ENCODE data around the gene ZNF474. TPM values are rescaled to one million over a fixed set of nuclear protein-coding genes. Genes with fewer than 3 reads are reported as not detected.

ZNF474 gene
- total and polyA plus RNA-seq, 4 donors = 0.94 to 8.9 (median 5.2) TPM

- no peak for TF ChIP-seq CTCF (IDR thresholded peaks at IDR 0.05; ENCODE audit: control extremely low read depth, extremely low read depth)
- Histone ChIP-seq H3K4me3 (no peak overlapping the region), H3K36me3 (ENCODE audit: control insufficient read depth in 4 of 4, insufficient read depth in 4 of 4, low read length in 4 of 4) (no peaks in the 10 kb centered on the region), H3K9ac (ENCODE audit: insufficient read depth in 1 of 2, low read length in 2 of 2) (no peak overlapping the region), H3K27ac (ENCODE audit: low read depth in 1 of 2, low read length in 1 of 2) (no peak overlapping the region), H3K4me1 (ENCODE audit: control insufficient read depth in 5 of 5, insufficient read depth in 5 of 5, low read length in 5 of 5) (peaks cover 0 to 9% (median 0%) of the 10 kb centered on the region in 5 donors), H3K27me3 (ENCODE audit: control insufficient read depth in 3 of 3, insufficient read depth in 3 of 3, low read length in 2 of 3) (no peaks in the 10 kb centered on the region), H3K9me3 (ENCODE audit: control insufficient read depth in 4 of 4, insufficient read depth in 3 of 4, low read length in 3 of 4) (no peaks in the 10 kb centered on the region)
- 92% methylated on average over 5 of the region's 5 CpGs for WGBS, 2 donors
- no peak for DNase-seq
- no peak for ATAC-seq (ENCODE audit: insufficient read depth, low FRiP score)
Measured at GRCh38 chr5:122154491-122154890, 25.1 kb downstream of the ZNF474 start.

- WGBS, 2 donors = 73 to 83% methylated on average over 7 of the region's 7 CpGs
- Histone ChIP-seq H3K4me3 (no peak overlapping the region), H3K9me3 (ENCODE audit: control insufficient read depth in 4 of 4, insufficient read depth in 3 of 4, low read length in 3 of 4) (no peaks in the 10 kb centered on the region), H3K27ac (ENCODE audit: low read depth in 1 of 2, low read length in 1 of 2) (no peak overlapping the region), H3K4me1 (ENCODE audit: control insufficient read depth in 5 of 5, insufficient read depth in 5 of 5, low read length in 5 of 5) (peaks cover 0 to 9% (median 0%) of the 10 kb centered on the region in 5 donors), H3K9ac (ENCODE audit: insufficient read depth in 1 of 2, low read length in 2 of 2) (no peak overlapping the region), H3K27me3 (ENCODE audit: control insufficient read depth in 3 of 3, insufficient read depth in 3 of 3, low read length in 2 of 3) (no peaks in the 10 kb centered on the region), H3K36me3 (ENCODE audit: control insufficient read depth in 4 of 4, insufficient read depth in 4 of 4, low read length in 4 of 4) (no peaks in the 10 kb centered on the region)
- ATAC-seq (ENCODE audit: insufficient read depth, low FRiP score) (no peak), DNase-seq (peak; percentile 16 to 41 (median 37))
- TF ChIP-seq CTCF (IDR thresholded peaks at IDR 0.05; ENCODE audit: control extremely low read depth, extremely low read depth) = no peak
Measured at GRCh38 chr5:122154910-122155309, 25.6 kb downstream of the ZNF474 start.

- WGBS, 2 donors = 84 to 95% methylated on average over 3 of the region's 3 CpGs
- H3K9me3 ChIP-seq (ENCODE audit: control insufficient read depth in 4 of 4, insufficient read depth in 3 of 4, low read length in 3 of 4) = no peaks in the 10 kb centered on the region
- no peak for ATAC-seq (ENCODE audit: insufficient read depth, low FRiP score)
- no peaks in the 10 kb centered on the region for H3K27me3 ChIP-seq (ENCODE audit: control insufficient read depth in 3 of 3, insufficient read depth in 3 of 3, low read length in 2 of 3)
- H3K27ac ChIP-seq (ENCODE audit: low read depth in 1 of 2, low read length in 1 of 2) = no peak overlapping the region
- peaks cover 0 to 9% (median 0%) of the 10 kb centered on the region in 5 donors for H3K4me1 ChIP-seq (ENCODE audit: control insufficient read depth in 5 of 5, insufficient read depth in 5 of 5, low read length in 5 of 5)
- no peak for TF ChIP-seq CTCF (IDR thresholded peaks at IDR 0.05; ENCODE audit: control extremely low read depth, extremely low read depth)
- no peak for DNase-seq
- H3K4me3 ChIP-seq = no peak overlapping the region
- H3K9ac ChIP-seq (ENCODE audit: insufficient read depth in 1 of 2, low read length in 2 of 2) = no peak overlapping the region
- no peaks in the 10 kb centered on the region for H3K36me3 ChIP-seq (ENCODE audit: control insufficient read depth in 4 of 4, insufficient read depth in 4 of 4, low read length in 4 of 4)
Measured at GRCh38 chr5:122155546-122155945, 26.2 kb downstream of the ZNF474 start.

GRCh38 chr5:122156724-122157325 is 27.5 kb downstream of the ZNF474 start:
- Histone ChIP-seq H3K27ac (ENCODE audit: low read depth in 1 of 2, low read length in 1 of 2) (no peak overlapping the region), H3K4me1 (ENCODE audit: control insufficient read depth in 5 of 5, insufficient read depth in 5 of 5, low read length in 5 of 5) (peaks cover 0 to 9% (median 0%) of the 10 kb centered on the region in 5 donors), H3K27me3 (ENCODE audit: control insufficient read depth in 3 of 3, insufficient read depth in 3 of 3, low read length in 2 of 3) (no peaks in the 10 kb centered on the region), H3K4me3 (no peak overlapping the region), H3K9me3 (ENCODE audit: control insufficient read depth in 4 of 4, insufficient read depth in 3 of 4, low read length in 3 of 4) (no peaks in the 10 kb centered on the region), H3K36me3 (ENCODE audit: control insufficient read depth in 4 of 4, insufficient read depth in 4 of 4, low read length in 4 of 4) (no peaks in the 10 kb centered on the region), H3K9ac (ENCODE audit: insufficient read depth in 1 of 2, low read length in 2 of 2) (no peak overlapping the region)
- TF ChIP-seq CTCF (IDR thresholded peaks at IDR 0.05; ENCODE audit: control extremely low read depth, extremely low read depth) = no peak
- ATAC-seq (ENCODE audit: insufficient read depth, low FRiP score) (no peak), DNase-seq (peak in 2 of 3 donors; percentile 57 to 63)
- WGBS, 2 donors = 53 to 63% methylated on average over 1 of the region's 1 CpG
